ENCODE results near the gene DNAI2. TPM values are rescaled to one million over a fixed set of nuclear protein-coding genes. Genes with fewer than 3 reads are reported as not detected.

Gene DNAI2
- total RNA-seq, 1 donor from 2014 or later, result not detected

GRCh38 chr17:74228306-74228978 lies 45.6 kb upstream of the DNAI2 start:
- no peak for ATAC-seq (ENCODE audit: low read depth)
- no peak for TF ChIP-seq CTCF (IDR thresholded peaks at IDR 0.05)
- H3K4me1 Mint-ChIP-seq, result no peaks in the 10 kb centered on the region
- no peak for DNase-seq
- H3K9me3 Mint-ChIP-seq, result no peaks in the 10 kb centered on the region
- intact Hi-C loops (cut with micrococcal nuclease), result no loop called here
- H3K4me3 Mint-ChIP-seq, result no peak overlapping the region
- ChIA-PET CTCF (no interaction called here), POLR2A (no interaction called here)
- H3K27ac Mint-ChIP-seq, result no peak overlapping the region
- H3K27me3 Mint-ChIP-seq, result no peaks in the 10 kb centered on the region
- H3K36me3 Mint-ChIP-seq (ENCODE audit: low read depth), result no peaks in the 10 kb centered on the region

GRCh38 chr17:74230896-74231295 lies 43.1 kb upstream of the DNAI2 start:
- Mint-ChIP-seq H3K27ac (no peak overlapping the region), H3K27me3 (no peaks in the 10 kb centered on the region), H3K9me3 (no peaks in the 10 kb centered on the region), H3K4me1 (peaks cover 12% of the 10 kb centered on the region), H3K36me3 (ENCODE audit: low read depth) (no peaks in the 10 kb centered on the region), H3K4me3 (no peak overlapping the region)
- ATAC-seq (ENCODE audit: low read depth) (no peak), DNase-seq (no peak)
- TF ChIP-seq CTCF (IDR thresholded peaks at IDR 0.05), result no peak
- intact Hi-C loops (cut with micrococcal nuclease), result no loop called here
- POLR2A ChIA-PET, result interaction anchor here (0.7 kb wide), 1 partner anchor 511 kb away, joined by 4 read pairs; no protein-coding TSS in a partner anchor
- CTCF ChIA-PET, result no interaction called here

- ChIA-PET POLR2A (no interaction called here), CTCF (no interaction called here)
- H3K36me3 Mint-ChIP-seq (ENCODE audit: low read depth), result no peaks in the 10 kb centered on the region
- H3K27ac Mint-ChIP-seq, result no peak overlapping the region
- ATAC-seq (ENCODE audit: low read depth), result no peak
- H3K4me3 Mint-ChIP-seq, result no peak overlapping the region
- H3K27me3 Mint-ChIP-seq, result no peaks in the 10 kb centered on the region
- intact Hi-C loops (cut with micrococcal nuclease), result no loop called here
- no peaks in the 10 kb centered on the region for H3K9me3 Mint-ChIP-seq
- no peak for TF ChIP-seq CTCF (IDR thresholded peaks at IDR 0.05)
- no peak for DNase-seq
- peaks cover 12% of the 10 kb centered on the region for H3K4me1 Mint-ChIP-seq
Measured at GRCh38 chr17:74231928-74232907, 41.8 kb upstream of the DNAI2 start.

- intact Hi-C loops (cut with micrococcal nuclease), result no loop called here
- no peak overlapping the region for H3K4me3 Mint-ChIP-seq
- POLR2A ChIA-PET, result no interaction called here
Measured at GRCh38 chr17:74233937-74234336, 40.1 kb upstream of the DNAI2 start.

More at GRCh38 chr17:74233937-74234336, 40.1 kb upstream of the DNAI2 start:
- Mint-ChIP-seq H3K27me3 (no peaks in the 10 kb centered on the region), H3K27ac (no peak overlapping the region), H3K36me3 (ENCODE audit: low read depth) (no peaks in the 10 kb centered on the region), H3K9me3 (no peaks in the 10 kb centered on the region), H3K4me1 (peaks cover 12% of the 10 kb centered on the region)
- no peak for DNase-seq
- no peak for TF ChIP-seq CTCF (IDR thresholded peaks at IDR 0.05)
- CTCF ChIA-PET, result no interaction called here
- ATAC-seq (ENCODE audit: low read depth), result no peak
